HepG2 (cell line): ENCODE measurements around the gene ODC1. TPM values are rescaled to one million over a fixed set of nuclear protein-coding genes. Genes with fewer than 3 reads are reported as not detected.

ENCODE experiments used
- FOXM1 ChIP-seq: sonication (generic); formaldehyde crosslinking; IDR thresholded peaks from 2 replicates; pipeline ENCODE4 v1.5.0; 2020; ENCODE audit warnings: missing genetic modification reagents
- GLI4 ChIP-seq: sonication (generic); formaldehyde crosslinking; IDR thresholded peaks from 2 replicates; pipeline ENCODE4 v1.5.1; 2020; ENCODE audit warnings: missing genetic modification reagents, mild to moderate bottlenecking, moderate library complexity, borderline replicate concordance
- KAT7 ChIP-seq: IDR thresholded peaks from 2 replicates; pipeline ENCODE4 v1.6.1; 2018; ENCODE audit warnings: borderline replicate concordance, missing compliant biosample characterization
- MIER3 ChIP-seq: IDR thresholded peaks from 2 replicates; pipeline ENCODE4 v1.6.1; 2016; ENCODE audit warnings: missing compliant biosample characterization, borderline replicate concordance
- MTF2 ChIP-seq: sonication (generic); formaldehyde crosslinking; IDR thresholded peaks from 2 replicates; pipeline ENCODE4 v1.5.0; 2020; ENCODE audit warnings: missing genetic modification reagents, borderline replicate concordance
- SMC3 ChIP-seq: IDR thresholded peaks from 2 replicates; pipeline ENCODE4 v1.6.1; 2011; ENCODE audit warnings: low read length, improper control_type of control experiment
- SNRNP70 ChIP-seq: fragments of 200-400 bp; formaldehyde crosslinking; IDR thresholded peaks from 2 replicates; pipeline ENCODE4 v1.6.1; 2017; ENCODE audit warnings: mild to moderate bottlenecking, low read depth, low read length, moderate library complexity
- TP53 ChIP-seq: sonication (generic); formaldehyde crosslinking; conservative IDR thresholded peaks from 2 replicates; pipeline ENCODE4 v1.4.0; 2020; ENCODE audit warnings: missing genetic modification reagents
- ZBTB7A ChIP-seq: sonication (generic); formaldehyde crosslinking; IDR thresholded peaks from 2 replicates; pipeline ENCODE4 v1.8.0; 2022; ENCODE audit warnings: mild to moderate bottlenecking, missing genetic modification reagents
- ZNF329 ChIP-seq: sonication (generic); formaldehyde crosslinking; IDR thresholded peaks from 2 replicates; pipeline ENCODE4 v1.9.0; 2021; ENCODE audit warnings: low read depth, mild to moderate bottlenecking, missing genetic modification reagents
- ZNF350 ChIP-seq: sonication (generic); formaldehyde crosslinking; IDR thresholded peaks from 2 replicates; pipeline ENCODE4 v1.4.0; 2020; ENCODE audit warnings: mild to moderate bottlenecking, low read depth, missing genetic modification reagents, borderline replicate concordance
- ZNF546 ChIP-seq: sonication (generic); formaldehyde crosslinking; conservative IDR thresholded peaks from 2 replicates; pipeline ENCODE4 v1.8.1; 2023; ENCODE audit warnings: mild to moderate bottlenecking, missing genetic modification reagents
- ZNF572 ChIP-seq: sonication (generic); formaldehyde crosslinking; IDR thresholded peaks from 2 replicates; pipeline ENCODE4 v1.5.1; 2020; ENCODE audit warnings: mild to moderate bottlenecking, missing genetic modification reagents
- ZNF605 ChIP-seq: sonication (generic); formaldehyde crosslinking; IDR thresholded peaks from 2 replicates; pipeline ENCODE4 v1.8.0; 2022; ENCODE audit warnings: mild to moderate bottlenecking, missing genetic modification reagents
- ZNF737 ChIP-seq: sonication (generic); formaldehyde crosslinking; IDR thresholded peaks from 2 replicates; pipeline ENCODE4 v1.5.0; 2020; ENCODE audit warnings: missing genetic modification reagents, mild to moderate bottlenecking, borderline replicate concordance
- polyA plus RNA-seq, 8 experiments: library from polyadenylated mRNA; depleted of rRNA in 3 of 8; stranded (reverse) in 7 of 8; unstranded in 1 of 8; fragments of >200 nt; fragmentation: Illumina TruSeq in 4 of 8; extraction: Trizol in 4 of 8; gene quantifications; 2 replicates each; pipeline versions ENCODE4 v1.2.1 to v1.2.3, GENCODE V29; 2011 to 2016; ENCODE audit warnings: low read depth in 4 of 8, missing spikeins in 1 of 8, mixed read lengths in 1 of 8; ENCODE audit not compliant: insufficient read depth in 1 of 8
- total RNA-seq, 5 experiments: library from RNA; depleted of rRNA; stranded (reverse); fragments of >200 nt; fragmentation: Illumina TruSeq; extraction: Trizol; gene quantifications; 2 replicates each; pipeline ENCODE4 v1.2.3, GENCODE V29; 2016; ENCODE audit warnings: low read depth in 1 of 5
- TF ChIP-seq, protein P1 (sequence below): sonication (generic); formaldehyde crosslinking; IDR thresholded peaks from 2 replicates; pipeline ENCODE4 v1.4.0; 2020; ENCODE audit warnings: missing genetic modification reagents
- TF ChIP-seq, protein P2 (sequence below): sonication (generic); formaldehyde crosslinking; IDR thresholded peaks from 2 replicates; pipeline ENCODE4 v1.9.0; 2021; ENCODE audit warnings: missing genetic modification reagents, borderline replicate concordance
- TF ChIP-seq, protein P3 (sequence below): sonication (generic); formaldehyde crosslinking; IDR thresholded peaks from 2 replicates; pipeline ENCODE4 v1.4.0; 2020; ENCODE audit warnings: low read depth, mild to moderate bottlenecking, missing genetic modification reagents

Gene ODC1
- total and polyA plus RNA-seq, 2 of the 13 experiments (the other 11 are each of a cell fraction or from before 2014, with no cell fraction given): 142 to 371 TPM

DNA sequence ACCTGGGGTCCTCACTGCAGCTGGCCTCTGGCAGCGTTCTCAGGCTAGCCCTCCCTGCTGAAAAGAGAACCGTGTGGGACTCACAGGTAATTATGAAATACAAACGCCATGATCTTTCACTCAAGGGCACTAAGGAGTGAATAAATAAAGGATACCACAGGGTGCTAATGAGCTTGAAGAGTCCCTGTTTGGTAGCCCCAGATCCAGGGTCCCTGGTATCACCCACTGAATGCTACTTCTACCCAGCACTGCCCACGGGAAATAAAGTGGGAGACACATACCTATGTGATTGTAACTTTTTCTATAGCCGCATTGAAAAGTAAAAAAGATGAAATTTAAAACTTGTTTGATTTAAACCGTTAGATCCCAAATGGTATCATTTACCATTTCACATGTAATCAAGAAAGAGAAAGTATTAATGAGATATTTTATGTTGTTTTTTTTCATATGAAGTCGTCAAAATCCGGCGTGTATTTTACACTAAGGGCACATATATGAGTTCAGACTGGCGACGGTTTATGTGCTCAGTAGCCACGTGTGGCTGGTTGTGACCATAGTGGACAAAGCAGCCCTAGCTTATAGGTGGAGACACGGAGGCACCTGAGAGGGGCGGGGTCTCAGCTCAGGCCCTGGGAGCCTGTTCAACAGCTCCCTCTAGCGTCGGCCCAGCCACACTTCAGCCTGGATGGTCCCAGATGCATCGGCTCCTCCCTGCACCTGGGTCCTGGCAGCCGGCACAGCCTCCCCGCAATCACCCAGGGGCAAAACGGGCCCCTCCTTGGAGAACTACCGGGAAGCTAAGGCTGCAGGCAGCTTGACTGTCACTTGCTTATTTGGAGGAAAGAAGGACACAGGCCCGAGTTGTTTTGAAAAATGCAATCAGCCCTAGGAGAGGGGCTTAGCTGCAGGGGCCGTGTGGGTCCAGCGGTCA is 39.2 kb downstream of the ODC1 start (continued):
- TF ChIP-seq ZNF546 (CRISPR knock-in tag) (no peak), GLI4 (peak; percentile 67; the same call in 1 of the 2 replicates), ZNF572 (CRISPR knock-in tag) (no peak), FOXM1 (CRISPR knock-in tag) (no peak), ZNF605 (CRISPR knock-in tag) (no peak; the same call in 1 of the 2 replicates), ZNF737 (CRISPR knock-in tag) (no peak), SNRNP70 (no peak), SMC3 (peak; percentile 85), ZNF329 (CRISPR knock-in tag) (no peak), ZNF350 (CRISPR knock-in tag) (peak; percentile 60; the same call in 1 of the 2 replicates), MIER3 (CRISPR knock-in tag) (peak; percentile 77; the same call in 1 of the 2 replicates), ZBTB7A (CRISPR knock-in tag) (no peak), KAT7 (CRISPR knock-in tag) (no peak), TP53 (no peak), MTF2 (CRISPR knock-in tag) (no peak)
- TF ChIP-seq, protein P1, sequence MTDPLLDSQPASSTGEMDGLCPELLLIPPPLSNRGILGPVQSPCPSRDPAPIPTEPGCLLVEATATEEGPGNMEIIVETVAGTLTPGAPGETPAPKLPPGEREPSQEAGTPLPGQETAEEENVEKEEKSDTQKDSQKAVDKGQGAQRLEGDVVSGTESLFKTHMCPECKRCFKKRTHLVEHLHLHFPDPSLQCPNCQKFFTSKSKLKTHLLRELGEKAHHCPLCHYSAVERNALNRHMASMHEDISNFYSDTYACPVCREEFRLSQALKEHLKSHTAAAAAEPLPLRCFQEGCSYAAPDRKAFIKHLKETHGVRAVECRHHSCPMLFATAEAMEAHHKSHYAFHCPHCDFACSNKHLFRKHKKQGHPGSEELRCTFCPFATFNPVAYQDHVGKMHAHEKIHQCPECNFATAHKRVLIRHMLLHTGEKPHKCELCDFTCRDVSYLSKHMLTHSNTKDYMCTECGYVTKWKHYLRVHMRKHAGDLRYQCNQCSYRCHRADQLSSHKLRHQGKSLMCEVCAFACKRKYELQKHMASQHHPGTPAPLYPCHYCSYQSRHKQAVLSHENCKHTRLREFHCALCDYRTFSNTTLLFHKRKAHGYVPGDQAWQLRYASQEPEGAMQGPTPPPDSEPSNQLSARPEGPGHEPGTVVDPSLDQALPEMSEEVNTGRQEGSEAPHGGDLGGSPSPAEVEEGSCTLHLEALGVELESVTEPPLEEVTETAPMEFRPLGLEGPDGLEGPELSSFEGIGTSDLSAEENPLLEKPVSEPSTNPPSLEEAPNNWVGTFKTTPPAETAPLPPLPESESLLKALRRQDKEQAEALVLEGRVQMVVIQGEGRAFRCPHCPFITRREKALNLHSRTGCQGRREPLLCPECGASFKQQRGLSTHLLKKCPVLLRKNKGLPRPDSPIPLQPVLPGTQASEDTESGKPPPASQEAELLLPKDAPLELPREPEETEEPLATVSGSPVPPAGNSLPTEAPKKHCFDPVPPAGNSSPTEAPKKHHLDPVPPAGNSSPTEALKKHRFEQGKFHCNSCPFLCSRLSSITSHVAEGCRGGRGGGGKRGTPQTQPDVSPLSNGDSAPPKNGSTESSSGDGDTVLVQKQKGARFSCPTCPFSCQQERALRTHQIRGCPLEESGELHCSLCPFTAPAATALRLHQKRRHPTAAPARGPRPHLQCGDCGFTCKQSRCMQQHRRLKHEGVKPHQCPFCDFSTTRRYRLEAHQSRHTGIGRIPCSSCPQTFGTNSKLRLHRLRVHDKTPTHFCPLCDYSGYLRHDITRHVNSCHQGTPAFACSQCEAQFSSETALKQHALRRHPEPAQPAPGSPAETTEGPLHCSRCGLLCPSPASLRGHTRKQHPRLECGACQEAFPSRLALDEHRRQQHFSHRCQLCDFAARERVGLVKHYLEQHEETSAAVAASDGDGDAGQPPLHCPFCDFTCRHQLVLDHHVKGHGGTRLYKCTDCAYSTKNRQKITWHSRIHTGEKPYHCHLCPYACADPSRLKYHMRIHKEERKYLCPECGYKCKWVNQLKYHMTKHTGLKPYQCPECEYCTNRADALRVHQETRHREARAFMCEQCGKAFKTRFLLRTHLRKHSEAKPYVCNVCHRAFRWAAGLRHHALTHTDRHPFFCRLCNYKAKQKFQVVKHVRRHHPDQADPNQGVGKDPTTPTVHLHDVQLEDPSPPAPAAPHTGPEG (CRISPR knock-in tag): no peak
- TF ChIP-seq, protein P2, sequence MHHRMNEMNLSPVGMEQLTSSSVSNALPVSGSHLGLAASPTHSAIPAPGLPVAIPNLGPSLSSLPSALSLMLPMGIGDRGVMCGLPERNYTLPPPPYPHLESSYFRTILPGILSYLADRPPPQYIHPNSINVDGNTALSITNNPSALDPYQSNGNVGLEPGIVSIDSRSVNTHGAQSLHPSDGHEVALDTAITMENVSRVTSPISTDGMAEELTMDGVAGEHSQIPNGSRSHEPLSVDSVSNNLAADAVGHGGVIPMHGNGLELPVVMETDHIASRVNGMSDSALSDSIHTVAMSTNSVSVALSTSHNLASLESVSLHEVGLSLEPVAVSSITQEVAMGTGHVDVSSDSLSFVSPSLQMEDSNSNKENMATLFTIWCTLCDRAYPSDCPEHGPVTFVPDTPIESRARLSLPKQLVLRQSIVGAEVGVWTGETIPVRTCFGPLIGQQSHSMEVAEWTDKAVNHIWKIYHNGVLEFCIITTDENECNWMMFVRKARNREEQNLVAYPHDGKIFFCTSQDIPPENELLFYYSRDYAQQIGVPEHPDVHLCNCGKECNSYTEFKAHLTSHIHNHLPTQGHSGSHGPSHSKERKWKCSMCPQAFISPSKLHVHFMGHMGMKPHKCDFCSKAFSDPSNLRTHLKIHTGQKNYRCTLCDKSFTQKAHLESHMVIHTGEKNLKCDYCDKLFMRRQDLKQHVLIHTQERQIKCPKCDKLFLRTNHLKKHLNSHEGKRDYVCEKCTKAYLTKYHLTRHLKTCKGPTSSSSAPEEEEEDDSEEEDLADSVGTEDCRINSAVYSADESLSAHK (CRISPR knock-in tag): no peak
- TF ChIP-seq, protein P3, sequence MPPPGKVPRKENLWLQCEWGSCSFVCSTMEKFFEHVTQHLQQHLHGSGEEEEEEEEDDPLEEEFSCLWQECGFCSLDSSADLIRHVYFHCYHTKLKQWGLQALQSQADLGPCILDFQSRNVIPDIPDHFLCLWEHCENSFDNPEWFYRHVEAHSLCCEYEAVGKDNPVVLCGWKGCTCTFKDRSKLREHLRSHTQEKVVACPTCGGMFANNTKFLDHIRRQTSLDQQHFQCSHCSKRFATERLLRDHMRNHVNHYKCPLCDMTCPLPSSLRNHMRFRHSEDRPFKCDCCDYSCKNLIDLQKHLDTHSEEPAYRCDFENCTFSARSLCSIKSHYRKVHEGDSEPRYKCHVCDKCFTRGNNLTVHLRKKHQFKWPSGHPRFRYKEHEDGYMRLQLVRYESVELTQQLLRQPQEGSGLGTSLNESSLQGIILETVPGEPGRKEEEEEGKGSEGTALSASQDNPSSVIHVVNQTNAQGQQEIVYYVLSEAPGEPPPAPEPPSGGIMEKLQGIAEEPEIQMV (CRISPR knock-in tag): no peak; the same call in 1 of the 2 replicates
